NCI-H1105 treated with DMSO at 0.1 percent for 48 hours (cell line): Measurements from ENCODE around the gene SMARCB1.

Source experiments
- DNase-seq: peaks from one replicate; lab custom pipeline; 2025; lab: John Stamatoyannopoulos, UW

Gene SMARCB1

GRCh38 chr22:23831781-23832180, 45.0 kb downstream of the SMARCB1 start:
- no peak for DNase-seq

GRCh38 chr22:23832226-23833016, 45.7 kb downstream of the SMARCB1 start:
- no peak for DNase-seq

- no peak for DNase-seq
Observed at GRCh38 chr22:23833017-23833751, 46.4 kb downstream of the SMARCB1 start.

- no peak for DNase-seq
Observed at GRCh38 chr22:23833911-23834317, 47.1 kb downstream of the SMARCB1 start.

- DNase-seq: no peak
Observed at GRCh38 chr22:23834406-23834792, 47.6 kb downstream of the SMARCB1 start.

- no peak for DNase-seq
Observed at GRCh38 chr22:23834793-23835483, 48.2 kb downstream of the SMARCB1 start.

- DNase-seq: no peak
Observed at GRCh38 chr22:23835484-23836144, 48.8 kb downstream of the SMARCB1 start.

GRCh38 chr22:23836281-23836680, 49.5 kb downstream of the SMARCB1 start:
- no peak for DNase-seq

GRCh38 chr22:23836692-23837495, 50.1 kb downstream of the SMARCB1 start:
- DNase-seq: no peak

- DNase-seq: no peak
Observed at GRCh38 chr22:23837496-23837859, 50.7 kb downstream of the SMARCB1 start.

GRCh38 chr22:23837911-23838680, 51.3 kb downstream of the SMARCB1 start:
- DNase-seq: no peak

GRCh38 chr22:23838681-23839468, 52.1 kb downstream of the SMARCB1 start, which contains the start of gene DERL3:
DERL3 (minus strand) TSS chr22:23839006; CDS start chr22:23838987, 19 bp downstream.
- peak; percentile 92 for DNase-seq

- no peak for DNase-seq
Observed at GRCh38 chr22:23840026-23840425, 53.3 kb downstream of the SMARCB1 start.

- no peak for DNase-seq
Observed at GRCh38 chr22:23841292-23841691, 54.5 kb downstream of the SMARCB1 start.

GRCh38 chr22:23841736-23842445, 55.1 kb downstream of the SMARCB1 start:
- DNase-seq: no peak

- DNase-seq: no peak
Observed at GRCh38 chr22:23842599-23842998, 55.8 kb downstream of the SMARCB1 start.

- no peak for DNase-seq
Observed at GRCh38 chr22:23844739-23845202, 58.0 kb downstream of the SMARCB1 start.

- no peak for DNase-seq
Observed at GRCh38 chr22:23845265-23846080, 58.7 kb downstream of the SMARCB1 start.
